Mesenchymal stem cell (in vitro differentiated cells and primary cell): ENCODE data around the gene YTHDC2.
A peak's percentile ranks its signal among the peaks of the same experiment; 100 is the strongest.

Source experiments
- DNase-seq: peaks from one replicate; pipeline ENCODE4 v3.0.0-alpha.2; 2013
- H2AFZ ChIP-seq: one replicate; pipeline ENCODE4 v1.6.1; 2013; ENCODE audit warnings: low read depth, mild to moderate bottlenecking, control low read depth, inconsistent platforms, low read length, moderate library complexity
- H2AK5ac ChIP-seq: 2 replicates; pipeline ENCODE4 v1.6.1; 2013; ENCODE audit warnings: low read length, moderate library complexity, mild to moderate bottlenecking, inconsistent platforms; ENCODE audit not compliant: severe bottlenecking
- H2BK120ac ChIP-seq: one replicate; pipeline ENCODE4 v1.6.1; 2013; ENCODE audit warnings: low read depth, mild to moderate bottlenecking, inconsistent platforms, low read length, moderate library complexity
- H2BK12ac ChIP-seq, 2 experiments: one replicate each; pipeline ENCODE4 v1.6.1; 2013; ENCODE audit warnings: inconsistent platforms in 2 of 2, low read length in 2 of 2, mild to moderate bottlenecking in 2 of 2, moderate library complexity in 2 of 2, control low read depth in 1 of 2
- H2BK15ac ChIP-seq: one replicate; pipeline ENCODE4 v1.6.1; 2013; ENCODE audit warnings: mild to moderate bottlenecking, low read depth, inconsistent platforms; ENCODE audit not compliant: poor library complexity, severe bottlenecking
- H2BK5ac ChIP-seq: 2 replicates; pipeline ENCODE4 v1.6.1; 2013; ENCODE audit warnings: low read depth, mild to moderate bottlenecking, low read length, control low read depth, inconsistent platforms; ENCODE audit not compliant: poor library complexity, severe bottlenecking
- H3K14ac ChIP-seq, 2 experiments: one replicate each; pipeline ENCODE4 v1.6.1; 2013; ENCODE audit warnings: inconsistent platforms in 2 of 2, low read length in 2 of 2, control low read depth in 1 of 2, mild to moderate bottlenecking in 1 of 2, moderate library complexity in 1 of 2
- H3K18ac ChIP-seq, 2 experiments: one replicate each; pipeline ENCODE4 v1.6.1; 2013; ENCODE audit warnings: inconsistent platforms in 2 of 2, low read length in 2 of 2, control low read depth in 1 of 2, low read depth in 1 of 2, mild to moderate bottlenecking in 1 of 2
- H3K23ac ChIP-seq, 2 experiments: one replicate each; pipeline ENCODE4 v1.6.1; 2013; ENCODE audit warnings: inconsistent platforms in 2 of 2, low read length in 2 of 2, mild to moderate bottlenecking in 2 of 2, moderate library complexity in 2 of 2, control low read depth in 1 of 2
- H3K27ac ChIP-seq: 2 replicates; pipeline ENCODE4 v1.5.1; 2013; ENCODE audit warnings: mild to moderate bottlenecking, moderate library complexity, low read length, control low read depth, inconsistent platforms; ENCODE audit not compliant: poor library complexity, severe bottlenecking
- H3K27me3 ChIP-seq, 2 experiments: 2 replicates each; pipeline versions ENCODE4 v1.6.1 to v1.7.0; 2013; ENCODE audit warnings: low read length in 2 of 2, mild to moderate bottlenecking in 2 of 2, moderate library complexity in 2 of 2, control low read depth in 1 of 2, inconsistent platforms in 1 of 2; ENCODE audit not compliant: control insufficient read depth in 1 of 2, insufficient read depth in 1 of 2
- H3K36me3 ChIP-seq, 2 experiments: 2 replicates each; pipeline versions ENCODE4 v1.6.1 to v1.7.0; 2013; ENCODE audit warnings: low read length in 2 of 2, control low read depth in 1 of 2, inconsistent platforms in 1 of 2, low read depth in 1 of 2, mild to moderate bottlenecking in 1 of 2; ENCODE audit not compliant: insufficient read depth in 2 of 2, control insufficient read depth in 1 of 2
- H3K4ac ChIP-seq, 2 experiments: one replicate each; pipeline ENCODE4 v1.6.1; 2013; ENCODE audit warnings: inconsistent platforms in 2 of 2, low read length in 2 of 2, mild to moderate bottlenecking in 2 of 2, moderate library complexity in 2 of 2, control low read depth in 1 of 2, low read depth in 1 of 2
- H3K4me1 ChIP-seq: 2 replicates; pipeline ENCODE4 v1.6.1; 2013; ENCODE audit warnings: low read depth, low read length, control low read depth; ENCODE audit not compliant: control insufficient read depth, insufficient read depth
- H3K4me2 ChIP-seq: 2 replicates; pipeline ENCODE4 v1.6.1; 2013; ENCODE audit warnings: low read length, mild to moderate bottlenecking, inconsistent platforms; ENCODE audit not compliant: poor library complexity, severe bottlenecking
- H3K4me3 ChIP-seq, 2 experiments: 2 replicates each; pipeline versions ENCODE4 v1.5.1 to v1.7.0; 2013; ENCODE audit warnings: low read length in 2 of 2, mild to moderate bottlenecking in 2 of 2, control low read depth in 1 of 2, low read depth in 1 of 2; ENCODE audit not compliant: insufficient read depth in 1 of 2
- H3K79me1 ChIP-seq: replicated peaks from 2 replicates; pipeline ENCODE4 v1.6.1; 2013; ENCODE audit warnings: mild to moderate bottlenecking, control low read depth, low read length, inconsistent platforms; ENCODE audit not compliant: poor library complexity, severe bottlenecking
- H3K9ac ChIP-seq: 2 replicates; pipeline ENCODE4 v1.7.0; 2013; ENCODE audit warnings: mild to moderate bottlenecking, low read length, moderate library complexity
- H3K9me3 ChIP-seq: 2 replicates; pipeline ENCODE4 v1.7.0; 2013; ENCODE audit warnings: mild to moderate bottlenecking, low read length; ENCODE audit not compliant: control insufficient read depth
- H4K8ac ChIP-seq: one replicate; pipeline ENCODE4 v1.6.1; 2013; ENCODE audit warnings: inconsistent platforms, mild to moderate bottlenecking, low read length, moderate library complexity
- H4K91ac ChIP-seq: one replicate; pipeline ENCODE4 v1.6.1; 2013; ENCODE audit warnings: mild to moderate bottlenecking, low read length, inconsistent platforms
- WGBS: methylation state at CpG from one replicate; pipeline ENCODE4 v1.1.7; 2013; ENCODE audit warnings: mixed read lengths; 5-methylcytosine and 5-hydroxymethylcytosine counted together

YTHDC2 gene

GRCh38 chr5:113608113-113608596, 94.7 kb downstream of the YTHDC2 start:
- Histone ChIP-seq H3K27ac (no peak overlapping the region), H3K36me3 (no peaks in the 10 kb centered on the region), H2BK15ac (no peak overlapping the region), H4K8ac (peak overlapping the region; percentile 28), H2AK5ac (no peak overlapping the region), H3K4me2 (no peak overlapping the region), H2BK5ac (no peak overlapping the region), H3K18ac (peak overlapping the region; percentile 38 to 62), H3K4ac (peak overlapping the region in 1 of 2 experiments; percentile 41), H2BK120ac (no peak overlapping the region), H2BK12ac (no peak overlapping the region), H3K4me3 (no peak overlapping the region), H4K91ac (peak overlapping the region; percentile 68), H3K9ac (no peak overlapping the region), H3K9me3 (no peaks in the 10 kb centered on the region), H3K27me3 (peaks cover 3 to 11% of the 10 kb centered on the region in 2 experiments), H3K14ac (no peak overlapping the region), H3K79me1 (no peaks in the 10 kb centered on the region), H2AFZ (no peak overlapping the region), H3K4me1 (peaks cover 1% of the 10 kb centered on the region), H3K23ac (no peak overlapping the region)
- WGBS: 78% methylated on average over 3 of the region's 3 CpGs
- DNase-seq: no peak

- no CpG with 5 or more reads among the region's 4 CpGs for WGBS
- H3K4me3 ChIP-seq: no peak overlapping the region
Observed at GRCh38 chr5:113612060-113612496, 98.6 kb downstream of the YTHDC2 start.

GRCh38 chr5:113614191-113614590, 100.7 kb downstream of the YTHDC2 start:
- Histone ChIP-seq H3K9me3 (no peaks in the 10 kb centered on the region), H3K9ac (no peak overlapping the region), H3K27me3 (peaks cover 5 to 16% of the 10 kb centered on the region in 2 experiments), H3K27ac (no peak overlapping the region), H3K79me1 (no peaks in the 10 kb centered on the region), H2BK120ac (no peak overlapping the region), H2BK12ac (peak overlapping the region in 1 of 2 experiments; percentile 71), H2AK5ac (no peak overlapping the region), H3K4me1 (no peaks in the 10 kb centered on the region), H3K4me2 (no peak overlapping the region), H4K91ac (no peak overlapping the region), H2BK15ac (no peak overlapping the region), H3K14ac (no peak overlapping the region), H3K36me3 (no peaks in the 10 kb centered on the region), H3K4me3 (no peak overlapping the region), H3K4ac (no peak overlapping the region), H2BK5ac (no peak overlapping the region), H2AFZ (no peak overlapping the region), H3K23ac (no peak overlapping the region), H3K18ac (peak overlapping the region in 1 of 2 experiments; percentile 77), H4K8ac (no peak overlapping the region)
- WGBS: no CpG with 5 or more reads among the region's 1 CpG
- DNase-seq: peak; percentile 22

More at GRCh38 chr5:113612060-113612496, 98.6 kb downstream of the YTHDC2 start:
- H2BK5ac ChIP-seq: no peak overlapping the region
- no peak overlapping the region for H4K8ac ChIP-seq
- no peak overlapping the region for H3K14ac ChIP-seq
- no peaks in the 10 kb centered on the region for H3K79me1 ChIP-seq
- no peak overlapping the region for H3K9ac ChIP-seq
- H3K36me3 ChIP-seq: no peaks in the 10 kb centered on the region
- H2AK5ac ChIP-seq: no peak overlapping the region
- H2AFZ ChIP-seq: no peak overlapping the region
- peaks cover 5 to 16% of the 10 kb centered on the region in 2 experiments for H3K27me3 ChIP-seq
- H2BK12ac ChIP-seq: no peak overlapping the region
- no peak overlapping the region for H2BK15ac ChIP-seq
- H3K9me3 ChIP-seq: no peaks in the 10 kb centered on the region
- no peak overlapping the region for H3K4ac ChIP-seq
- DNase-seq: peak; percentile 56
- no peak overlapping the region for H3K27ac ChIP-seq
- no peak overlapping the region for H3K23ac ChIP-seq
- no peak overlapping the region for H3K18ac ChIP-seq
- no peak overlapping the region for H2BK120ac ChIP-seq
- H3K4me2 ChIP-seq: no peak overlapping the region
- H4K91ac ChIP-seq: no peak overlapping the region
- H3K4me1 ChIP-seq: peaks cover 1% of the 10 kb centered on the region

- no peak overlapping the region for H3K4ac ChIP-seq
- H3K4me1 ChIP-seq: no peaks in the 10 kb centered on the region
- no peak overlapping the region for H2BK12ac ChIP-seq
- H3K18ac ChIP-seq: no peak overlapping the region
- peaks cover 5 to 16% of the 10 kb centered on the region in 2 experiments for H3K27me3 ChIP-seq
- no peak overlapping the region for H3K9ac ChIP-seq
- no peaks in the 10 kb centered on the region for H3K9me3 ChIP-seq
- H4K91ac ChIP-seq: no peak overlapping the region
- H2AFZ ChIP-seq: no peak overlapping the region
- peak overlapping the region; percentile 0 for H2BK120ac ChIP-seq
- no peak overlapping the region for H2BK5ac ChIP-seq
- DNase-seq: peak; percentile 87
- H2AK5ac ChIP-seq: no peak overlapping the region
- no peak overlapping the region for H3K4me2 ChIP-seq
- no peak overlapping the region for H3K27ac ChIP-seq
- no peak overlapping the region for H2BK15ac ChIP-seq
- WGBS: 0% methylated on average over 2 of the region's 2 CpGs
- H3K79me1 ChIP-seq: no peaks in the 10 kb centered on the region
- H3K36me3 ChIP-seq: no peaks in the 10 kb centered on the region
- H4K8ac ChIP-seq: no peak overlapping the region
- no peak overlapping the region for H3K23ac ChIP-seq
- no peak overlapping the region for H3K4me3 ChIP-seq
- no peak overlapping the region for H3K14ac ChIP-seq
Observed at GRCh38 chr5:113615708-113616107, 102.2 kb downstream of the YTHDC2 start.
